Psoas muscle (tissue), 8 donors: Measurements from ENCODE around the gene AOC3. TPM values are rescaled to one million over a fixed set of nuclear protein-coding genes. Genes with fewer than 3 reads are reported as not detected.
A peak's percentile ranks its signal among the peaks of the same experiment; 100 is the strongest.

ENCODE experiments used
- ATAC-seq, 4 donors: fragments of 200-7000 bp; cut with Tn5 transposase; one replicate each; pipeline ENCODE4 v1.9.1; 2020; ENCODE audit warnings: moderate library complexity in 3 of 4, mild to moderate bottlenecking in 2 of 4
- DNase-seq, 2 donors: peaks; one replicate each; pipeline ENCODE4 v3.0.0-alpha.2; 2020
- H3K27ac ChIP-seq: fragments of 200-600 bp; one replicate; pipeline ENCODE4 v1.8.0; 2022
- H3K27me3 ChIP-seq, 3 donors: fragments of 200-600 bp in 1 of 3; one replicate each; pipeline versions ENCODE4 v1.6.1 to v1.8.0; 2013 to 2022; ENCODE audit warnings: low read length in 2 of 3, mild to moderate bottlenecking in 2 of 3, moderate library complexity in 1 of 3; ENCODE audit not compliant: insufficient read depth in 3 of 3
- H3K36me3 ChIP-seq, 2 donors: fragments of 200-600 bp in 1 of 2; one replicate each; pipeline versions ENCODE4 v1.6.1 to v1.8.0; 2013 to 2022; ENCODE audit warnings: low read depth in 1 of 2, mild to moderate bottlenecking in 1 of 2, moderate library complexity in 1 of 2; ENCODE audit not compliant: insufficient read depth in 1 of 2
- H3K4me1 ChIP-seq: fragments of 200-600 bp; one replicate; pipeline ENCODE4 v1.8.0; 2022
- H3K4me3 ChIP-seq: fragments of 200-600 bp; one replicate; pipeline ENCODE4 v1.8.0; 2022; ENCODE audit warnings: mild to moderate bottlenecking
- H3K9me3 ChIP-seq: fragments of 200-600 bp; one replicate; pipeline ENCODE4 v1.8.0; 2022
- WGBS, 3 donors: extraction: QIAGEN DNeasy Blood & Tissue Kit; methylation state at CpG; one replicate each; pipeline versions ENCODE4 v1.1.6 to v1.1.7; 2013; 5-methylcytosine and 5-hydroxymethylcytosine counted together
- intact Hi-C, 2 donors: fragments of 100-400 bp; cut with DNase I; formaldehyde crosslinking; loops; one replicate each; pipeline versions ENCODE4 v1.11.0 to v1.14.2; 2022
- long read RNA-seq, 2 donors: library from polyadenylated mRNA; unstranded; transcript quantifications; one replicate each; pipeline ENCODE4 v2.0.0, GENCODE V29; 2021
- polyA plus RNA-seq, 3 donors: library from polyadenylated mRNA; stranded (reverse); fragments of 200-250 nt; gene quantifications; one replicate each; pipeline ENCODE4 v1.2.3, GENCODE V29; 2013
- total RNA-seq, 4 donors: library from RNA; stranded (reverse); fragmentation: NEBNext Ultra II Directional in 2 of 4; extraction: Animal tissue kit (Norgen Biotek cat#: 25700) in 2 of 4; gene quantifications; one replicate each; pipeline versions ENCODE4 v1.2.1 to v1.2.4, GENCODE V29; 2021 to 2023
- TF ChIP-seq, protein P1 (sequence below): fragments of 200-600 bp; IDR thresholded peaks from one replicate; pipeline ENCODE4 v1.8.0; 2022; ENCODE audit warnings: antibody characterized with exemption
- donor health status: healthy with polysubstance abuse.
- donor health status: DM: no; HTN: no; CAD: no; lungs with moderate emphysema.
- donor health status: Bipolar disorder and iron deficiency.
- donor health status: healthy.
- donor health status: DM: yes; HTN: yes; CAD: no.
- donor health status: DM: no; HTN: no; CAD: no.
- donor health status: DM: no; HTN: no; CAD: no.
- donor health status: DM: yes; HTN: yes; CAD: no.

The AOC3 gene
- total RNA-seq: 10 to 100 TPM in 2 of 4 donors, 1 to 10 TPM in 2; 5.8 to 11.8 (median 8.5) TPM
- 1 to 10 TPM; 5.9 to 9.3 (median 8.4) TPM for polyA plus RNA-seq
- long read RNA-seq, donor 1, full-length matches to known transcripts: 3 of 6 reads
- long read RNA-seq, donor 1, partial matches to known transcripts: 0 of 6 reads
- long read RNA-seq, donor 1, other reads (novel, unspliced or antisense): 3 of 6 reads
- long read RNA-seq, donor 2, full-length matches to known transcripts: 7 of 10 reads
- long read RNA-seq, donor 2, partial matches to known transcripts: 1 of 10 reads
- long read RNA-seq, donor 2, other reads (novel, unspliced or antisense): 2 of 10 reads

DNA sequence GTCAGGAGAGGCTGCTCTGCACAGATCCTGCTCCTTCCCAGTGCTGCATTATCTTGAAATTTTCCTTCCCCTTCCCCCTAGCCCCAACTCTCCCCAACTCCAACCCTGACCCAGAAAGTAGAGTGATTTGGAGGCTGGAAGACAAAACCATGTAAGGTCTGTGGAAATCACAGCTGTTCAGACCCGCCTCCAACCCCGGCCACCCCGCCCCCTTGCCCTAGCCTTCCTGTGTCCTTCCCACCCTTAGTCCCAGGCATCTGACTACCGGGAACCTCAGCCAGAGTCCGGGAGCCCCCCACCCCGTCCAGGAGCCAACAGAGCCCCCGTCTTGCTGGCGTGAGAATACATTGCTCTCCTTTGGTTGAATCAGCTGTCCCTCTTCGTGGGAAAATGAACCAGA is at the start of gene AOC3:
TSS of gene AOC3 (plus strand) at position 246 of the 400 bp plus-strand sequence. CDS start at position 391, 145 bp downstream.
- H3K27ac ChIP-seq: peak within 1 kb of the TSS; percentile 41
- ATAC-seq (peak in 1 of 4 donors; percentile 29), DNase-seq (peak in 1 of 2 donors; percentile 57)
- H3K36me3 ChIP-seq: peaks cover 0 to 3% of the 10 kb centered on the region in 2 donors
- H3K4me3 ChIP-seq: peak within 1 kb of the TSS; percentile 54
- 10 to 19% (median 15%) methylated on average over 9 of the region's 9 CpGs for WGBS, 3 donors
- H3K9me3 ChIP-seq: no peaks in the 10 kb centered on the region
- peaks cover 0 to 16% (median 0%) of the 10 kb centered on the region in 3 donors for H3K27me3 ChIP-seq
- H3K4me1 ChIP-seq: no peaks in the 10 kb centered on the region
- intact Hi-C loops: no loop called here
- TF ChIP-seq, protein P1, sequence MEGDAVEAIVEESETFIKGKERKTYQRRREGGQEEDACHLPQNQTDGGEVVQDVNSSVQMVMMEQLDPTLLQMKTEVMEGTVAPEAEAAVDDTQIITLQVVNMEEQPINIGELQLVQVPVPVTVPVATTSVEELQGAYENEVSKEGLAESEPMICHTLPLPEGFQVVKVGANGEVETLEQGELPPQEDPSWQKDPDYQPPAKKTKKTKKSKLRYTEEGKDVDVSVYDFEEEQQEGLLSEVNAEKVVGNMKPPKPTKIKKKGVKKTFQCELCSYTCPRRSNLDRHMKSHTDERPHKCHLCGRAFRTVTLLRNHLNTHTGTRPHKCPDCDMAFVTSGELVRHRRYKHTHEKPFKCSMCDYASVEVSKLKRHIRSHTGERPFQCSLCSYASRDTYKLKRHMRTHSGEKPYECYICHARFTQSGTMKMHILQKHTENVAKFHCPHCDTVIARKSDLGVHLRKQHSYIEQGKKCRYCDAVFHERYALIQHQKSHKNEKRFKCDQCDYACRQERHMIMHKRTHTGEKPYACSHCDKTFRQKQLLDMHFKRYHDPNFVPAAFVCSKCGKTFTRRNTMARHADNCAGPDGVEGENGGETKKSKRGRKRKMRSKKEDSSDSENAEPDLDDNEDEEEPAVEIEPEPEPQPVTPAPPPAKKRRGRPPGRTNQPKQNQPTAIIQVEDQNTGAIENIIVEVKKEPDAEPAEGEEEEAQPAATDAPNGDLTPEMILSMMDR: no peak

DNA sequence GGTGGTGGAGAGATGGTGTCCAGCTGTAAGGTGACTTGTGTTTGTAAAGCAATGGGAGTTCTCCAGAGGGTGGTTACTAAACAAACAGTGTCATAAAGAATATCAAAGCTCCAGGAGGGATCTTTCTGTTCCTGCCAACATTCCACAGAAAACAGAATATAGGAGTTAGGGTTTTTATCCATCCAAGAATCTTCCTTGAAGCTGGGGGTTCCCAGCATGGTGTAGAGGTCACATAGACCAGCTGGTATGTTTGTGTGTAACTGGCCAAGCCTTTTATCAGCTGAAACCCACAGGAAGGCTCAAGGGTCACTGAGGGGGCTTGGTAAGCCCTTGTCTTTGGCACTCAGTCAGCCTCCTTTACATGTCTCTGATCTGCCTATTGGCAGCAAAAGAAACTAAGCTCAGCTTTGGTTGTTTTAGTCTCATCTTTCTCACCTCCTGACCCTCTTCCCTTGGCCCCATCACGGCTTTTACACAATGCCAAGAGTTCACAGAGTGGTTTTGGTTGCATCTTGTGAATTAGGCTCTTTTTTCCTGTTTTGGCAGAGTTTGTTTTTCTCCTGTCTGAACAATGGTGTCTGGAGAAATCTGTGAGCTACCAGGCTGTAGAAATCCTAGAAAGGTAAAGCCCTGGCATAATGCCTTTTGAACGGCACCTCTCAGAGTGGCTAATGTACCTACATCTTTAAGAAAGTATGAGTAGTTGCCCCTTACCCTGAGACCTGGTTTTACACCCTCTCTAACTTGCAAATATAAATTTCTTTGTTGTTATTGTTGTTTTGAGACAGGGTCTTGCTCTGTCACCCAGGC is 47.7 kb upstream of the AOC3 start:
- H3K9me3 ChIP-seq: no peaks in the 10 kb centered on the region
- H3K4me1 ChIP-seq: no peaks in the 10 kb centered on the region
- peaks cover 0 to under 1% of the 10 kb centered on the region in 2 donors for H3K36me3 ChIP-seq
- intact Hi-C loops: no loop called here
- no peaks in the 10 kb centered on the region for H3K27me3 ChIP-seq
- DNase-seq: no peak
- no peak overlapping the region for H3K4me3 ChIP-seq
- no peak for ATAC-seq
- no peak overlapping the region for H3K27ac ChIP-seq
- WGBS, 3 donors: 26 to 39% (median 36%) methylated on average over 2 of the region's 2 CpGs
- TF ChIP-seq, protein P1: no peak

- Histone ChIP-seq H3K27ac (no peak overlapping the region), H3K36me3 (peaks cover 0 to 10% of the 10 kb centered on the region in 2 donors), H3K4me3 (no peak overlapping the region), H3K9me3 (no peaks in the 10 kb centered on the region), H3K4me1 (no peaks in the 10 kb centered on the region), H3K27me3 (no peaks in the 10 kb centered on the region)
- no peak for DNase-seq
- intact Hi-C loops: no loop called here
- TF ChIP-seq, protein P1: no peak
- ATAC-seq: no peak
- whole genome bisulfite sequencing, 3 donors: 92 to 100% (median 96%) methylated on average over 1 of the region's 1 CpG
Measured at GRCh38 chr17:42804918-42805367, 46.1 kb upstream of the AOC3 start.

DNA sequence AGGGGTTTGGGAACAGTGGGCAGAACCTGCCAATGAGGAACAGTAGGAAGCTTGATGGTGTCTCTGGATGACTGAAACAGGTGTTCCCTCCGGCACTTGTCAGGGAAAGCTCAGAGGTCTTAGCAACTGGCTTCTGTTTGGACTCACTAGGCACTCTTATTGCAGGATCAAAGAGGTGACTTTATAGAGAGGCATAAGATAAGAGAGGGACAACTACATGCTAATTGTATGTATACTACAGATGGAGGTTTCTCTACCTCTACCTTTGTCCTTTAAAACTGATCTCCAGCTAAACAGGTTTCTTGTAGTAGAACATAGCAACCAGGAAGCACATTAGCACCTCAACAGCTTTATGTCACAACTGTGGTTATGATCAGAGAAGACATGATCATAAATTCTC is 44.8 kb upstream of the AOC3 start:
- H3K36me3 ChIP-seq: peaks cover 0 to 23% of the 10 kb centered on the region in 2 donors
- no peaks in the 10 kb centered on the region for H3K9me3 ChIP-seq
- WGBS, 3 donors: 78 to 89% (median 79%) methylated on average over 1 of the region's 1 CpG
- H3K27me3 ChIP-seq: no peaks in the 10 kb centered on the region
- TF ChIP-seq, protein P1: no peak
- H3K4me1 ChIP-seq: no peaks in the 10 kb centered on the region
- ATAC-seq (no peak), DNase-seq (no peak)
- intact Hi-C loops: no loop called here
- no peak overlapping the region for H3K27ac ChIP-seq
- no peak overlapping the region for H3K4me3 ChIP-seq
